Fibroblast of mammary gland (primary cell): Measurements from ENCODE around the gene ACP7.
A peak's percentile ranks its signal among the peaks of the same experiment; 100 is the strongest.

Experiments used
- DNase-seq: peaks from one replicate; pipeline ENCODE4 v3.0.0-alpha.2; 2010; ENCODE audit warnings: low read depth
- H3K4me3 ChIP-seq: 2 replicates; pipeline ENCODE4 v1.5.1; 2011; ENCODE audit warnings: low read depth, mild to moderate bottlenecking, low read length, moderate library complexity; ENCODE audit not compliant: control insufficient read depth
- TF ChIP-seq, protein P1 (sequence below): conservative IDR thresholded peaks from 2 replicates; pipeline ENCODE4 v1.5.1; 2011; ENCODE audit warnings: low read depth, low read length, inconsistent platforms; ENCODE audit not compliant: control insufficient read depth, insufficient read depth

Gene ACP7

GRCh38 chr19:39074205-39074692 is 9.9 kb upstream of the ACP7 start:
- DNase-seq, result no peak
- no peak overlapping the region for H3K4me3 ChIP-seq
- TF ChIP-seq, protein P1, sequence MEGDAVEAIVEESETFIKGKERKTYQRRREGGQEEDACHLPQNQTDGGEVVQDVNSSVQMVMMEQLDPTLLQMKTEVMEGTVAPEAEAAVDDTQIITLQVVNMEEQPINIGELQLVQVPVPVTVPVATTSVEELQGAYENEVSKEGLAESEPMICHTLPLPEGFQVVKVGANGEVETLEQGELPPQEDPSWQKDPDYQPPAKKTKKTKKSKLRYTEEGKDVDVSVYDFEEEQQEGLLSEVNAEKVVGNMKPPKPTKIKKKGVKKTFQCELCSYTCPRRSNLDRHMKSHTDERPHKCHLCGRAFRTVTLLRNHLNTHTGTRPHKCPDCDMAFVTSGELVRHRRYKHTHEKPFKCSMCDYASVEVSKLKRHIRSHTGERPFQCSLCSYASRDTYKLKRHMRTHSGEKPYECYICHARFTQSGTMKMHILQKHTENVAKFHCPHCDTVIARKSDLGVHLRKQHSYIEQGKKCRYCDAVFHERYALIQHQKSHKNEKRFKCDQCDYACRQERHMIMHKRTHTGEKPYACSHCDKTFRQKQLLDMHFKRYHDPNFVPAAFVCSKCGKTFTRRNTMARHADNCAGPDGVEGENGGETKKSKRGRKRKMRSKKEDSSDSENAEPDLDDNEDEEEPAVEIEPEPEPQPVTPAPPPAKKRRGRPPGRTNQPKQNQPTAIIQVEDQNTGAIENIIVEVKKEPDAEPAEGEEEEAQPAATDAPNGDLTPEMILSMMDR, result no peak

DNA sequence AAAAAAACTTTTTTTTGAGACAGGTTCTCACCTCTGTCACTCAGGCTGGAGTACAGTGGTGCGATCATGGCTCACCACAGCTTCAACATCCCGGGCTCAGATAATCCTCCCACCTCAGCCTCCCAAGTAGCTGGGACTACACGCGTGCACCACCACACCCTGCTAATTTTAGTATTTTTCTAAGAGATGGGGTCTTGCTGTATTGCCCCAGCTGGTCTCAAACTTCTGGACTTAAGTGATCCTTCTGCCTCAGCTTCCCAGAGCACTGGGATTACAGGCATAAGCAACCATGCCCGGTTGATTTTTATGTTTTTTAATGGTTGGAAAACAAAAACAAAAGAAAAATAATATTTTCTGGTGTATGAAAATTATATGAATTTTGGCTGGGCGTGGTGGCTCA is 9.2 kb upstream of the ACP7 start:
- TF ChIP-seq, protein P1, result no peak
- DNase-seq, result no peak
- H3K4me3 ChIP-seq, result no peak overlapping the region

DNA sequence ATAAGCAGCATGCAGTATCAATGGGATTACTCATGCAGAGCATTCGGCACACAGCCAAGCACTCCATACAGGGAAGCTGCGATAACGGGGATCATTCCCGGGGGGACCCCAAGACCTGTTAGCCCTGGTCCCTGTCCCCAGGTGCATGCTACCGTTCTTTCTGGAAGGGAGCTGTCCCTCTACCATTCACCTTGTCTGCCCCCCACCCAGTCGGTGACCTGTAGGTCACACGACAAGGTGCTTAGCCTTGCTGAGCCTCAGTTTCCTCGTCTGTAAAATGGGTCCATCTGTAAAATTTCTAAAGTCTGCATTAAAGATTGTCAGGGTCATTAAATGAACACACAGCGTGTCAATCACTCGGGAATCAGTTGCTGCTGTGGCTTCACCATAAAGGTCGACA is 6.8 kb upstream of the ACP7 start:
- TF ChIP-seq, protein P1, result no peak
- no peak for DNase-seq
- H3K4me3 ChIP-seq, result no peak overlapping the region

GRCh38 chr19:39078436-39079200 is 5.5 kb upstream of the ACP7 start:
- DNase-seq, result peak; percentile 96
- H3K4me3 ChIP-seq, result no peak overlapping the region
- TF ChIP-seq, protein P1, result no peak

DNA sequence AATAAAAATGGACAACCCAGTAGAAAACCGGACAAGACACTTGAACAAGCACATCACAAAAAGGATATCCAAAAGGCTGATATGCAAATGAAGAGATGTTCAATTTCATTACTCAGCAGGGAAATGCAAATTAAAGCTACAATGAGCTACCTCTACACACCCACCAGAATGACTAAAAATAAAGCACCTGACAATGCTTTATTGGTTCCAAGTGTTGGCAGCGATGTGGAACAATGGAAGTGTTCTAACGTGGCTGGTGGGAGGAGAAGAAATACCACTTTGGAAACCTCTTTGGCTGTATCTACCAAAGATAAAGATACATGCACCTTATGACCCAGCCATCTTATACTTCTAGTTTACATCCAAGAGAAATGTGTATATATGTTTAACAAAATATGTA is 3.7 kb upstream of the ACP7 start:
- no peak overlapping the region for H3K4me3 ChIP-seq
- no peak for DNase-seq
- TF ChIP-seq, protein P1, result no peak

DNA sequence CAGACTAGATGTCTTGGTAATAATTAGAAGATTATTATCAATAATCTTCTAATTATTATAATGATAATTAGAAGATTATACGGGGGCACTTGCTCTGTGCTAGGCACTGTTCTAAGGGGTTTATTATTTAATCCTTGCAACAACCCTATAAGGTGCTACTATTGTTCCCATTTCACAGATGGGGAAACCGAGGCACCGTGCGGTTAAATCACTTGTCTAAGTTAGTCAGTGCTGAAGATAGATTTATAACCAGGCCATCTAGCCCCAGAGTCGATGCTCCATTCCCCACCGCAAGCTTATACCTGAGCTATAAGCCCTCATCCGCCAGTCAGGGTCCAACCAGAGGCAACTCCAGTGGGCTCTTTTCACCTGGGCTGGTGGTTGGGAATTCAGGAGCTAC is 2.0 kb upstream of the ACP7 start:
- TF ChIP-seq, protein P1, result no peak
- no peak overlapping the region for H3K4me3 ChIP-seq
- no peak for DNase-seq
